ENCODE results near the gene MAST4. TPM values are rescaled to one million over a fixed set of nuclear protein-coding genes. Genes with fewer than 3 reads are reported as not detected.
A peak's percentile ranks its signal among the peaks of the same experiment; 100 is the strongest.

The MAST4 gene
- total RNA-seq, 1 donor from 2014 or later: 112 TPM

DNA sequence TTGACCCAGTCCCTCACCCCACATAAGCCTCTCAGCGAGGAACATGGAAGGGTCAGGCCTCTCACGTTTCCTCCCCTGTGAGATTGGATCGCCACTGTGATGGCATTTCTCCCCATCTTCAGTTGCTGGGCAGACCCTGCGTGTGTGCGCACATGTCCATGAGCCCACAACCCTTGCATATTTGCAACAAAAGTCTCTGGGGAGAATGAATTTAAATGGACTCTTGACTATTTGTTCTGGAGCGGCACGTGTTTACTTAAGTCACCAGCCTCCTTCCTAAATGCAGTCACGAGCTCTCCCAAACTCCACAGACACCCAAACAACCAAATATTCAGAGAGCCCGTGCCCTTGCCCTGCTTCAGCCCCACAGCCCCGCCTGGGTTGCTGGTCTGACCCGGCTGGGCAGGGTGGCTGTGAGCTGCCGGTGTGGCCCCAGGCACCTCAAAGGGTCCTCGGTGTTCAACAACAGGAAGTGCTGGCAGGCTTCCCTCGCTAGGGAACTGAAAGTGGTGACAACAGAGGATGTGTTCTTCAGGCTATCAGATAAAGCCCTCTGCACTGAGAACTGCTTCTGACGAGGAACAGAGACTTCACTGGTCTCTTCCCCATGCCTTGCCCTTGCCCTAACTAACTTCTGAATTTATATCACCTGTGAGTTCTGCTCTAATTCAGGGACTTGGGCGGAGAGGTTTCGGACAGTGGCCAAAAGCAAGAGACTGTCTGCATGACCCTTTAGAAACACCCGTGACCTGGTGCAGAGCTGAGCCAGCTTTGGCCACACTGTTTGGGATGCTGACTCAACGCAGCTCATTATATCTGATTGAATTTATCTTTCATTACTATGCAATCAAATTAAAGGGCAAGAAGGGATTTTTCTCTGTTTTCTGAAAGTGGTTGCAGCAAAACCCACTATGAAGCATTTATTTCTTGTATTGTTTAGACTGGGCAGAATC is 619.6 kb downstream of the MAST4 start:
- Mint-ChIP-seq H3K4me3 (ENCODE audit: unreplicated experiment) (no peak overlapping the region), H3K27ac (ENCODE audit: unreplicated experiment) (no peak overlapping the region), H3K9me3 (ENCODE audit: unreplicated experiment) (no peaks in the 10 kb centered on the region), H3K36me3 (ENCODE audit: low read depth, unreplicated experiment) (peaks cover 4% of the 10 kb centered on the region), H3K27me3 (ENCODE audit: unreplicated experiment) (peaks cover 8% of the 10 kb centered on the region), H3K4me1 (ENCODE audit: unreplicated experiment) (peaks cover 12% of the 10 kb centered on the region)
- peak; percentile 8 for DNase-seq (ENCODE audit: low spot score)
- TF ChIP-seq, protein P1, sequence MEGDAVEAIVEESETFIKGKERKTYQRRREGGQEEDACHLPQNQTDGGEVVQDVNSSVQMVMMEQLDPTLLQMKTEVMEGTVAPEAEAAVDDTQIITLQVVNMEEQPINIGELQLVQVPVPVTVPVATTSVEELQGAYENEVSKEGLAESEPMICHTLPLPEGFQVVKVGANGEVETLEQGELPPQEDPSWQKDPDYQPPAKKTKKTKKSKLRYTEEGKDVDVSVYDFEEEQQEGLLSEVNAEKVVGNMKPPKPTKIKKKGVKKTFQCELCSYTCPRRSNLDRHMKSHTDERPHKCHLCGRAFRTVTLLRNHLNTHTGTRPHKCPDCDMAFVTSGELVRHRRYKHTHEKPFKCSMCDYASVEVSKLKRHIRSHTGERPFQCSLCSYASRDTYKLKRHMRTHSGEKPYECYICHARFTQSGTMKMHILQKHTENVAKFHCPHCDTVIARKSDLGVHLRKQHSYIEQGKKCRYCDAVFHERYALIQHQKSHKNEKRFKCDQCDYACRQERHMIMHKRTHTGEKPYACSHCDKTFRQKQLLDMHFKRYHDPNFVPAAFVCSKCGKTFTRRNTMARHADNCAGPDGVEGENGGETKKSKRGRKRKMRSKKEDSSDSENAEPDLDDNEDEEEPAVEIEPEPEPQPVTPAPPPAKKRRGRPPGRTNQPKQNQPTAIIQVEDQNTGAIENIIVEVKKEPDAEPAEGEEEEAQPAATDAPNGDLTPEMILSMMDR (IDR thresholded peaks at IDR 0.05; ENCODE audit: unreplicated experiment): no peak

DNA sequence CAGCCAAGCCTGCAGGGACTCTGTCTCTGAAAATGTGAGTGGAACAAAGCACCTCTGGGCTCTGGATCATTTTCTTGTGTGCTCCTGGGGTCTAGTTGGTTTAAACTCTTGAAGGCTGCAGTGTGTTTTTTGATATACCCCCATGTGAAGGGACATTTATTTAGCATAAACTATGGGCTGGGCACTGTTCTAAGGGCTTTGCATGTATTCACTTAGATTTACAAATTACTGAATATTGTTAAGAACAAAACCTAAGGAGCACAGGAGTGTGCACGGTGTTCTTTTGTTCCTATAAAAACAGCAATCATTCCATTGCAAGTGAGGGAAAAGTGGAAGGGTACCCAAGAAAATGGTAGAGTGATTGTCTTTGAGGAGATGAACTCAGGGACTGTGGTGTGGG is 620.4 kb downstream of the MAST4 start:
- TF ChIP-seq, protein P1 (IDR thresholded peaks at IDR 0.05; ENCODE audit: unreplicated experiment): no peak
- peaks cover 4% of the 10 kb centered on the region for H3K36me3 Mint-ChIP-seq (ENCODE audit: low read depth, unreplicated experiment)

More for the DNA sequence above, 620.4 kb downstream of the MAST4 start:
- Mint-ChIP-seq H3K27ac (ENCODE audit: unreplicated experiment) (no peak overlapping the region), H3K9me3 (ENCODE audit: unreplicated experiment) (no peaks in the 10 kb centered on the region), H3K27me3 (ENCODE audit: unreplicated experiment) (peaks cover 8% of the 10 kb centered on the region), H3K4me3 (ENCODE audit: unreplicated experiment) (no peak overlapping the region), H3K4me1 (ENCODE audit: unreplicated experiment) (peaks cover 12% of the 10 kb centered on the region)
- no peak for DNase-seq (ENCODE audit: low spot score)

All from endothelial cell (in vitro differentiated cells).